Heart left ventricle (tissue), 13 donors: ENCODE data around the gene TMPRSS4.

ENCODE experiments used
- POLR2A ChIP-seq, 2 donors: fragments of 450-650 bp; IDR thresholded peaks; one replicate each; pipeline ENCODE4 v1.6.1; 2017; ENCODE audit warnings: antibody characterized with exemption in 2 of 2, mild to moderate bottlenecking in 2 of 2, moderate library complexity in 2 of 2
- TF ChIP-seq, protein P1 (sequence below), 12 donors: fragments of 200-600 bp; sonication (generic) in 4 of 12; IDR thresholded peaks; one replicate each; pipeline versions ENCODE4 v1.5.0 to v1.8.0; 2018 to 2022; ENCODE audit warnings: antibody characterized with exemption in 12 of 12, mild to moderate bottlenecking in 5 of 12
- donor health status: ischemic (EF 13 %, LVEDD 7.1; RV severe dilation, severe dysfunction).
- donor health status: DM: no; HTN: yes; CAD: no.
- donor health status: DM: no; HTN: no; CAD: no.
- donor health status: ischemic (EF 25% LVEDD 6.9; RV normal size, moderate dysfunction).
- donor health status: ischemic (EF 25% LVEDD 5.7; RV mildly dilated, moderate dysfunction).
- donor health status: ischemic (EF 35%, LVEDD 5.7; RV mildly dilated, moderate dysfunction).
- donor health status: nonischemic (EF 11% LVEDD 7.7; RV severe dilation, severe dysfunction).
- donor health status: DM: yes; HTN: yes; CAD: no.
- donor health status: PGD.
- donor health status: ischemic (EF 29% LVEDD 5.4; RV normal size, mild dysfunction).
- donor health status: nonischemic (EF 23%, LVEDD 6.1; RV moderate dilation, normal function).

DNA sequence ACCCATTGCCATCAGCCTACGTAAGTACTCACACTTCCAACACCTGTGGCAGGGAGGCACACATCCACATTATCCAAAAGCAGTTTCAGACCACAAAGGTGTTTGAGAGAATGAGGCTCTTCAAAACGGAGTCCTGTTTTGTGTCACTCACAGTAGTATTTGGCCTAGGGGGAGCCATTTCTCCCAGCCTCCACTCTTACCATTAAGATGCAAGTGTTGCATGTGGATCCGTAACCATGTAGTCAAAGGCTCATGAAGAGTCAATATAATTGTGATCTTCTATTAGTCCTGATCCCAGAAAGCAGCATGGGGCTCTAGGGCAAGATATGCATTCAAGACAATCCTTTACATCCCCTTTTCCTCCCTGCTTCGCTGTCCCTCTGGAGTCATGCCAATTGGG lies 49.2 kb upstream of the TMPRSS4 start:
- TF ChIP-seq POLR2A (IDR thresholded peaks at IDR 0.05) = no peak
- TF ChIP-seq, protein P1, sequence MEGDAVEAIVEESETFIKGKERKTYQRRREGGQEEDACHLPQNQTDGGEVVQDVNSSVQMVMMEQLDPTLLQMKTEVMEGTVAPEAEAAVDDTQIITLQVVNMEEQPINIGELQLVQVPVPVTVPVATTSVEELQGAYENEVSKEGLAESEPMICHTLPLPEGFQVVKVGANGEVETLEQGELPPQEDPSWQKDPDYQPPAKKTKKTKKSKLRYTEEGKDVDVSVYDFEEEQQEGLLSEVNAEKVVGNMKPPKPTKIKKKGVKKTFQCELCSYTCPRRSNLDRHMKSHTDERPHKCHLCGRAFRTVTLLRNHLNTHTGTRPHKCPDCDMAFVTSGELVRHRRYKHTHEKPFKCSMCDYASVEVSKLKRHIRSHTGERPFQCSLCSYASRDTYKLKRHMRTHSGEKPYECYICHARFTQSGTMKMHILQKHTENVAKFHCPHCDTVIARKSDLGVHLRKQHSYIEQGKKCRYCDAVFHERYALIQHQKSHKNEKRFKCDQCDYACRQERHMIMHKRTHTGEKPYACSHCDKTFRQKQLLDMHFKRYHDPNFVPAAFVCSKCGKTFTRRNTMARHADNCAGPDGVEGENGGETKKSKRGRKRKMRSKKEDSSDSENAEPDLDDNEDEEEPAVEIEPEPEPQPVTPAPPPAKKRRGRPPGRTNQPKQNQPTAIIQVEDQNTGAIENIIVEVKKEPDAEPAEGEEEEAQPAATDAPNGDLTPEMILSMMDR (IDR thresholded peaks at IDR 0.05) = no peak
